ENCODE measurements around the gene MBTPS1.

The MBTPS1 gene

DNA sequence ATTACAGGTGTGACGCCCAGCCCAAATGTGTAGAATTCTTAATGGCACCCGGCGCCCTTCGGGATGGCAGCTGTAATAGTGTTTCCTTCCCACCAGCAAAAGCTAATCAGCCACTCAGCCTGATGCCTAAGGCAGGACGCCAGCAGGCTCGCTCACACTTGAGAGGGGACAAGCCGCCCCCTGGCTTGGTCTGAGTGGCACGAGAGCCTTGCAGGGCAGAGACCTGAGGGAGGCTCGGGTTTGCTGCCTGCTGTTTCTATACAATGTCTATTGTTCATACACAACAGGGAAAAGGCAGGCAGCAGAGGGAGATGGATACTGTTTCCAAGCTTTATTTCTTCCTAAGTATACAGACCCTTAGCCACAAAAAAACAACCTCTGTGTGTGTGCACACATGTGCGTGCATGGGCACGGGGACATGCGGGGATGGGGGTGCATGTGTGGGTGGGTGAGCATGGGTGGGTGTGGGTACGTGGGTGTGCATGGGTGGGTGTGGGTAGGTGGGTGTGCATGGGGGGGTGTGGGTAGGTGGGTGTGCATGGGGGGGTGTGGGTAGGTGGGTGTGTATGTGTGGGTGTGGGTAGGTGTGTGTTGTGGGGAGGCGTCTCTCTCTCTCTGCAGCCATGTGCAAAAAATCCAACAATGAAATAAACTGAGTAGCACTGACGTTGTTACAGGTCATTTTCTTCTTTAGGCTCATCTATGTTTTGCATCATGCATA is 84.1 kb downstream of the MBTPS1 start:
- DNase-seq = no peak

- no peak for DNase-seq
Measured at GRCh38 chr16:84031556-84031955, 85.2 kb downstream of the MBTPS1 start.

- DNase-seq = no peak
Measured at GRCh38 chr16:84029297-84030047, 87.3 kb downstream of the MBTPS1 start.

DNA sequence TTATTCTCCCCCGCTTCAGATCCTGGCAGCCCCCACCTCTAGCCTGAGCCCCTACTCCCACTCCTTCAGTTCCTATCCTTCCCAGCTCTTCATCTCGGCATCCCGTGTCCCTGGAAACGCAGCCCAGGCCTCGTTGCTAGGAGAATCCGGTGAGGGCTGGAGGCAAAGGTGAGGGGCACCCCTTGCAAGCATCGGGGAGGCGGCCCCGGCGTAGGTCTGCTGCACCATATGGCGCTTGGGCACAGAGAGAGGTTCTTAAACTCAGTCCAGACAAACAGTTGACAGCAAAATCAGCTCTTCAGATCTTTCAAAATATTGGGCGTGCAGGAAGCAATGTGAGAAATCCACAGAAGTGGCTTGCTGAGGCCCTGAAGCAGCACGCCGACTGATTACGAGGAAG is 89.1 kb downstream of the MBTPS1 start:
- DNase-seq = no peak

GRCh38 chr16:84026606-84027005 is 90.1 kb downstream of the MBTPS1 start:
- DNase-seq = no peak

DNA sequence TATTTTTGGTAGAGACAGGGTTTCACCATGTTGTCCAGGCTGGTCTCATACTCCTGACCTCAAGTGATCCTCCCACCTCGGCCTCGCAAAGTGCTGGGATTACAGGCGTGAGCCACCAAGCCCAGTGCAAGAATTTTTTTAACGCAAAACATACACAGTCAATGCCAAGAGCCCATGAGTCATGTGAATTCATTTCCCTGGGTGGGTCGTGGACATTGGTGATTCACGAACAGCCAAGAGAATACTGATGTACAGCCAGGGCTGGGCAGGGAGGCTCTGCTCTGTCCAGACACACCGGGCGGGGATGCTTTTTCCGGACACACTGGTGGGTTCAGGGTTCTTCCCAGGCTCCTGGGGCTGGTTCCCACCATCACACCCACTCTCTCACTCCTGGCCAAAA is 91.9 kb downstream of the MBTPS1 start:
- DNase-seq = no peak

DNA sequence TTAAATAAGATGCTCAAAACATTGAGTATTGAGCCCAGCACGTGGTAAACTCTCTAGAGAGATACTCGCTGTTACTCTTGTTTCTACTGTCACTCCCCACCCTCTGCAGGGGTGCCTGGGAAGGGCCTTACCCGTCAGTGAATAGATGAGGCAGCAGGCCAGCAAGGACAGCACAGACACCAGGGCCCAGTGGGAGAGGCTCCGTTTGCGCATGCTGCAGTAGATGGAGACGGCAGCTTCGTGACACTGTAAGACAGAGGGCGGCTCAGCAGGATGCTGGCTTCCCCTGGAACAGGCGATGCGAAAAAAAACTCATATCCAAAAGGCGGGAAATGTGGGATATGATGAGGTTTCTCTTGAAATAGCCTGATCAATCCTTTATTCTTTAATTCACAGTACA is 94.1 kb downstream of the MBTPS1 start:
- DNase-seq = no peak

DNA sequence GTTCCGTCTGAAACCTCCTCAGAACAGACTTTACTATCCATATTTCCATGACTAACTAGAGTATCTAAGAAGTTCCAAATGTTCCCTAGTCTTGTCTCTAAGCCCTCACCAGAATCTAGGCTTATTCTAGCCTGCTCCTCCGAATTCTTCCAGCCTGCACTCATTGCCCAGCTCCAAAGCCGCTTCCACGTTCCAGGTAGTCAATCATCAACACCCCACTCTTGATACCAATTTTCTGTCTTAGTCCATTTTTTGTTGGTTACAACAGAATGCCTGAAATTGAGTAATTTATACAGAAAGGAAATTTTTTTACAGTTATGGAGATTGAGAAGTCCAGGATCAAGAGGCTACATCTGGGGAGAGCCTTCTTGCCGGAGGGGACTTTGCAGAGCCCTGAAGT is 95.3 kb downstream of the MBTPS1 start:
- DNase-seq = no peak

DNA sequence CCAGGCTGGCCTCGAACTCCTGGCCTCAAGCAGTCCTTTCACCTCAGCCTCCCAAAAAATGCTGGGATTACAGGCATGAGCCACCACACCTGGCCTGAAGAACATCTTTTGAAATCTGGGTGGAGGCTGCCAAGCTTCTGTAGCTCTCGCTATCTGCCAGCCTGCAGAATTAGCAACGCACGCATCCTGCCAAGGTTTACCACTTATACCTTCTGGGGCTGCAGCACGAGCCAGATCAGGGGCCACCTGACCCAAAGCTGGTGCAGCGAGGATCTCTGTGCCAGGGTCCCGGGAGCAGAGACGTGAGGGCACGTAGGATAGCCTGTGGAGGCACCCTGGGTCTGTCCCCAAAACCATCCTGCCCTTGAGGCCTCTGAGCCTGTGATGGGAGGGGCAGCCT is 96.4 kb downstream of the MBTPS1 start:
- DNase-seq = no peak

DNA sequence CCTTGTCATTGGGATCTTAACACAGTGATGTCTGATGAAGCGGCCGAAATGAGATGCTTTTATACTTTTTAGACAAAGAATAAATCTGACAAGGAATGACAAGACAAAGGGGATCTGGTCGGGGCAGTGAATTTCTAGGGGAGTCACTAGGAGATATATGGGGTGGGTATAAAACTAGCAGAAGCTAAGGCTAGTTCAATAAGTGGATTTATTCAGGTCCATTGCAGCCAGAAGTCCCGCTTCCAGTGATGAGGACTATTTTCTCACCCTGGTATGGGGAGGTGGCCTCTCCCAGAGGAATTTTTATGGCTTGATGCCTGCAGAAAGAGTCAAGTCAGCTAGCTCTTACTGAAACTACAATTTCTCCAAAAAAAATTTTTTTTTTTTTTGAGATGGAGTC is 98.0 kb downstream of the MBTPS1 start:
- no peak for DNase-seq

DNA sequence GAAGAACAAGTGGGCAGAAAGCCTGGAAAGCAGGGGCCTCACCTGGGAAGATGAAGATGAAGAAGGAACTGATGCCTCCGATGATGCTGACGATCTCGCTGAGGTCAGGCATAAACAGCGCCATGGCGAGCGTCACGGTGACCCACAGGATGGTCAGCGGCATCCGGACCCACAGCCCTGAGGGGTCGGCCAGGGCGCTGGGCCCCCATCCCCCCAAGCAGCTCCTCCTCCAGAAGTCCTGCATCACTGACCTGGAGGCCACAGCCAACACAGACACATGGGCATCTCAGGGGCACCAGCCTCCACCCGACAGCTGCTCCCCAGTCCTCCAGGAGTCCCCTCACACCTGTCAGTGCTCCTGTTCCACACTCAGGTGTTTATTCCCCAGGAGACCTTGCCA is 100.3 kb downstream of the MBTPS1 start:
- no peak for DNase-seq

GRCh38 chr16:84015399-84015798 is 101.3 kb downstream of the MBTPS1 start:
- no peak for DNase-seq

- no peak for DNase-seq
Measured at GRCh38 chr16:84014570-84015327, 102.0 kb downstream of the MBTPS1 start.

DNA sequence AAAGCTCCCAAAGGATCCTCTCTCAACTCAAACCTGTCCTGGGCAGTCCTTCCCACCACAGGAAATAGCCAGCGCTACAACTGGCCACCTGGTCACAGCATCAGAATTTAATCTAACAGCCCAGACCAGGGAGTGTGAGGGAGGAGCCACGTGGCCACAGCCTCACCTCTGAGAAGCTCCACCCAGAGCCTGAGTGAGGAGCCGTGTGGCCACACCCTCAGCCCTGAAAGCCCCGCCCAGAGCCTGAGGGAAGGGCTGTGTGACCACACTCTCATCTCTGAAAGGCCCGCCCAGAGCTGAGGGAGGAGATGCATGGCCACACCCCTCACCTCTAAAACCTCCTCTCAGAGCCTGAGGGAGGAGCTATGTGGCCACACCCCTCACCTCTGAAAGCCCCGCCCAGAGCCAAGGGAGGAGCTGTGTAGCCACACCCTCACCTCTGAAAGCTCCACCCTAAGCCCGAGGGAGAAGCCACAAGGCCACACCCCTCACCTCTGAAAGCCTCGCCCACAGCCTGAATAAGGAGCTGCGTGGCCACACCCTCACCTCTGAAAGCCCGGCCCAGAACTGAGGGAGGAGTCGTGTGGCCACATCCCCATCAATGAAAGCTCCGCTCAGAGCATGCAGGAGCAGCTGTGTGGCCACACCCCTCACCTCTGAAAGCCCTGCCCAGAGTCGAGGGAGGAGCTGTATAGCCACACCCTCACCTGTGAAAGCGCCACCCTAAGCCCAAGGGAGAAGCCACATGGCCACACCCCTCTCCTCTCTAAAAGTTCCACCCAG is 102.8 kb downstream of the MBTPS1 start:
- DNase-seq = peak; percentile 20

DNA sequence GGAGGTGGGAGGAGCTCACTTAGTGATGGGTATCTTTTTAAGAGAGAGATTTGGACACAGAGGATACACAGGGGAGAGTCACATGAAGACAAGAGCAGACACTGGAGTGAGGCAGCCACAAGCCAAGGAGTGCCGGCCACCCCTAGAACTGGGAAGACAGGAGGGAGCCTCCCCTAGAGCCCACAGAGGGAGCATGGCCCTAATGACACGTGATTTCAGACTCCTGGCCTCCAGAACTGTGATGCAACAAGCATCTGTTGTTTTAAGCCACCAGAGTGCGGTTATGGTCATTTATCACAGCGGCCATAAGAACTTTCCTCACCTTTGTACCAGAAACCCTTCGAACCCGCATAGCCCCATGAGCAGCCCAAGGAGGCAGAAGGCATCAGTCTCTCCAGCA is 107.5 kb downstream of the MBTPS1 start:
- no peak for DNase-seq

GRCh38 chr16:84007965-84008364 is 108.8 kb downstream of the MBTPS1 start:
- no peak for DNase-seq

- DNase-seq = no peak
Measured at GRCh38 chr16:84007520-84007919, 109.2 kb downstream of the MBTPS1 start.

DNA sequence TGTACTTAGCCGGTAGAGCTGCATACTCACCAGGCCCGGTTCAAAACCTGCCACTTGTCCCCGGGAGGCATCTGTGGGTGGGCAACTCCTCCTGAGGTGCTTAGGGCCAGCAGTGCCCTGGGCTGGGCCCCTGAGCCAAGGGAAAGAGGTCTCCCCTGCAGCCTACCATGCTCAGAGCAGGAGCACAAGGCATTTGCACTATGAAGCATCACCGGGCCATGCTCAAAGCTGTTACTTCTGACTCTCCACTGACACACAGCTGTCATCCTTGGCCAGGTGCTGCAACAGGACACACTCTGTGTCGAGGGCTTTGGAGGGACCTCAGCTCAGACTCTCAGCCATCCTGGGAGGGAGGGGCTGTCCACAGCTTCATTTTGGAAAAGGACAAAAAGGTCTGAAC is 111.4 kb downstream of the MBTPS1 start:
- no peak for DNase-seq

GRCh38 chr16:84004442-84004841 is 112.3 kb downstream of the MBTPS1 start:
- no peak for DNase-seq
